Measurements from ENCODE around the gene KIRREL3. TPM values are rescaled to one million over a fixed set of nuclear protein-coding genes. Genes with fewer than 3 reads are reported as not detected.

KIRREL3 gene
- total RNA-seq, 1 donor from 2014 or later: 0.38 TPM

DNA sequence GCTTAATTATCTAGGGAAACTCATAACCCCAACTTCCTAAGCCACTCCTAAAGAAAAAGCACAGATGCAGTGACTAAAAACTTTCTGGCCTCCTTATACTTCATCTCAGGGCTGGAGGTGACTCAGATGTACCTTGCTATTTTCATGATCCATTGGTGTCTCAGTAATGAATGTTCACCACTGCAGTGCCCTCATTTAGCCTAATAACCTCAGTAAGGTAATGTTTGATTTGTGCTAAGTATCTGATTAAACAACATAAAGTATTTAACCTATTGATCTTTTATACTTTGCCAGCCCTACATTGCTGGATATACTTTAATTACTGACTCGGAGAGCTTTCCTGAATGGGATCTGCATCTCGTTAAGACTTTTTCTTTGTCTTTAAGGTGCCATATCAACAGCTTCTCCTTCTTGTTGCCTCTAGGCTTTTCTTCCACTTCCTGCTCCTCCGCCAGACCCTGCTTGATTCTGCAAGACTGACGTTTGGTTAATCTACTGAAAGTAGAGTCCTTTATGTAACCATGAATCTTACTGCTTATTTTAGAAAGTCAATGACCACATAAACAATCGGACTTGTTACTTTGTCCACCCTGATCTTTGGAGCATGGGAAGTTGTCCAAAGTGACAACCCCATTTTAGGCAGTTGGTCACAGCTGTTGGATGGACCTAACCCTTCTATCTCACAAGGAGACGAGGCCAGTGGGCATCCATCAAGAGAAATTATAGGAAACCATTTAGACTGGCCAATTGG, 342.1 kb downstream of the KIRREL3 start:
- Mint-ChIP-seq H3K9me3 (ENCODE audit: unreplicated experiment) (no peaks in the 10 kb centered on the region), H3K36me3 (ENCODE audit: low read depth, unreplicated experiment) (no peaks in the 10 kb centered on the region), H3K27me3 (ENCODE audit: unreplicated experiment) (no peaks in the 10 kb centered on the region), H3K4me1 (ENCODE audit: unreplicated experiment) (no peaks in the 10 kb centered on the region), H3K27ac (ENCODE audit: unreplicated experiment) (no peak overlapping the region), H3K4me3 (ENCODE audit: unreplicated experiment) (no peak overlapping the region)
- TF ChIP-seq, protein P1, sequence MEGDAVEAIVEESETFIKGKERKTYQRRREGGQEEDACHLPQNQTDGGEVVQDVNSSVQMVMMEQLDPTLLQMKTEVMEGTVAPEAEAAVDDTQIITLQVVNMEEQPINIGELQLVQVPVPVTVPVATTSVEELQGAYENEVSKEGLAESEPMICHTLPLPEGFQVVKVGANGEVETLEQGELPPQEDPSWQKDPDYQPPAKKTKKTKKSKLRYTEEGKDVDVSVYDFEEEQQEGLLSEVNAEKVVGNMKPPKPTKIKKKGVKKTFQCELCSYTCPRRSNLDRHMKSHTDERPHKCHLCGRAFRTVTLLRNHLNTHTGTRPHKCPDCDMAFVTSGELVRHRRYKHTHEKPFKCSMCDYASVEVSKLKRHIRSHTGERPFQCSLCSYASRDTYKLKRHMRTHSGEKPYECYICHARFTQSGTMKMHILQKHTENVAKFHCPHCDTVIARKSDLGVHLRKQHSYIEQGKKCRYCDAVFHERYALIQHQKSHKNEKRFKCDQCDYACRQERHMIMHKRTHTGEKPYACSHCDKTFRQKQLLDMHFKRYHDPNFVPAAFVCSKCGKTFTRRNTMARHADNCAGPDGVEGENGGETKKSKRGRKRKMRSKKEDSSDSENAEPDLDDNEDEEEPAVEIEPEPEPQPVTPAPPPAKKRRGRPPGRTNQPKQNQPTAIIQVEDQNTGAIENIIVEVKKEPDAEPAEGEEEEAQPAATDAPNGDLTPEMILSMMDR (IDR thresholded peaks at IDR 0.05; ENCODE audit: unreplicated experiment): no peak
- no peak for DNase-seq (ENCODE audit: low spot score)

DNA sequence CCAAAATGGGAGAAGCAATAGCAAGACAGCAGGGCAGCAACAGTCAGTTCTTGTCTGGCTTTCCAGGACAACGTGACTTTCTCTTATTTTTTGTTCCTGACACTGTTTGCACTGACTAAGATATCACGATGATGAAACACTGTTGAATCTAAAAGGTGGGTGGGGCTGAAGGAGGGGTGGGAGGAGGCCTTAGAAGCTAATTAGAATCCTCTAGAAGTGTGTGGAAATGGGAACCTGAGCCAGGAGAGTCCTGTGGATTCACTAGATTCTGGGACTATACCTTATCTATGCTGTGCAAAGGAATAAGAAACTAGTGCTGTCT, 344.8 kb downstream of the KIRREL3 start:
- TF ChIP-seq, protein P1 (IDR thresholded peaks at IDR 0.05; ENCODE audit: unreplicated experiment): no peak
- no peaks in the 10 kb centered on the region for H3K36me3 Mint-ChIP-seq (ENCODE audit: low read depth, unreplicated experiment)
- no peak overlapping the region for H3K4me3 Mint-ChIP-seq (ENCODE audit: unreplicated experiment)
- H3K27ac Mint-ChIP-seq (ENCODE audit: unreplicated experiment): no peak overlapping the region
- H3K9me3 Mint-ChIP-seq (ENCODE audit: unreplicated experiment): no peaks in the 10 kb centered on the region
- no peak for DNase-seq (ENCODE audit: low spot score)
- H3K27me3 Mint-ChIP-seq (ENCODE audit: unreplicated experiment): no peaks in the 10 kb centered on the region
- H3K4me1 Mint-ChIP-seq (ENCODE audit: unreplicated experiment): no peaks in the 10 kb centered on the region

DNA sequence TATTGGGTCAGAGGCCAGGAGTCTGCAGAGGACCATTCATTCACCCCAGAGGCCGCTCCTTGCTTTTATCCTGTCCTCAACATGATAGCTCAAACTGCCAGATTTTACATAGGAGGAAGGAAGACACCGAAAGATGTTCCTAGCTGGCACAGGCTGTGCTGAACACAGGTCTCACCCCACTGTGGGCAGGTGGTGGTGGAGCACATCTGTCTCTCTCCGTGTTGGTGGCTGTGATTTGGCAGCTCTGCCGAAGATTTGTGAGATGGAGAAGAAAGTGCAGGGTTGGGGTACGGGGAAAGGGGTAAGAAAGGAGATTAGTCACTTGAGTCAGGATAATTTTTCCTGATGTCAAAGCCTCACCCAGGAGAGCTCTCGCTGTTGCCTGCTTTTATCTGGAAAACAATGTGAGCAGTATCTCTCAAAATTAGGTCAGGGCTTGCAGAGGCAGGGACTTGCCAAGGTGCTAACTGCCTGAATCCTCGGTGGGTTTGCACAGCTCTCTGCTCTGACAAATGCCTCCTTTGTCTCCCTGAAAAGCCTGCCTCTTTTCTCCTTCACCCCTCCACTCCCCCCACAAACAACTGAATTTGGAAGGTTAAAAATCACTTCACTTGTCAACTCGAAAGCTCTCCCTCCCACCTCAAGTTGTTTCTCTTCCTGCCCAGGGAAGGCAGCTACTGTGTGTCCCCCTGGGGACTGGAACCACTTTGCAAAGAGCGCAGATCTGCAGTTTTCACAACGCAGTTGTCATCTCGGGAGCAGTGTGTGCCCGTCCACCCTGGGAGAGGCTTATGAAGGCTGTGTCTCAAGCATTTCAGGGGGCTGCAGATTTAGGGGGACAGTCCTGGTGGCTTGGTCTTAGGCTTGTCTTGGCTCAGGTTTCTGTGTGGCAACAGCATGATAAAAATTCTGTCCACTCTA, 345.4 kb downstream of the KIRREL3 start:
- TF ChIP-seq, protein P1 (IDR thresholded peaks at IDR 0.05; ENCODE audit: unreplicated experiment): no peak
- Mint-ChIP-seq H3K27ac (ENCODE audit: unreplicated experiment) (no peak overlapping the region), H3K36me3 (ENCODE audit: low read depth, unreplicated experiment) (no peaks in the 10 kb centered on the region), H3K9me3 (ENCODE audit: unreplicated experiment) (no peaks in the 10 kb centered on the region), H3K27me3 (ENCODE audit: unreplicated experiment) (no peaks in the 10 kb centered on the region), H3K4me3 (ENCODE audit: unreplicated experiment) (no peak overlapping the region), H3K4me1 (ENCODE audit: unreplicated experiment) (no peaks in the 10 kb centered on the region)
- no peak for DNase-seq (ENCODE audit: low spot score)

DNA sequence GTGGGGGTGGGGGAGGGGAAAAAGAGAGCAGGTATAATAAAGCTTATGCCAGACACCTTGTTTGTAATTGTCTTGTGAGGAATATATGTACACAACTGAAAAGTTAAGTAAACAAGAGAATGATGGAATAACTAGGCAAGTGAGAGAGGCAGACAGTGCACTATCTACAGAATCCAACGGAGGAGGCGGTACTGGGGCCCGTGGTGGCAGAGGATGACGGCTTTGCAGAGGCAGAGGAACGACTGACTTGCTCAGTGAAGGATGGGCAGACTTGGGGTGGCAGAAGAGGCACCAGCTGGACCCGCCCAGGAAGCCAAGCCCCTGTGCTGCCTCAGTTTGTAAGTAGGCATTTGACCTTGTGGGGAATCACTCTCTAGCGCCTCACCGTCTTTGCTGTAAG, 347.5 kb downstream of the KIRREL3 start:
- no peak for DNase-seq (ENCODE audit: low spot score)
- TF ChIP-seq, protein P1 (IDR thresholded peaks at IDR 0.05; ENCODE audit: unreplicated experiment): no peak
- Mint-ChIP-seq H3K36me3 (ENCODE audit: low read depth, unreplicated experiment) (no peaks in the 10 kb centered on the region), H3K27me3 (ENCODE audit: unreplicated experiment) (no peaks in the 10 kb centered on the region), H3K4me3 (ENCODE audit: unreplicated experiment) (no peak overlapping the region), H3K4me1 (ENCODE audit: unreplicated experiment) (no peaks in the 10 kb centered on the region), H3K9me3 (ENCODE audit: unreplicated experiment) (no peaks in the 10 kb centered on the region), H3K27ac (ENCODE audit: unreplicated experiment) (no peak overlapping the region)

DNA sequence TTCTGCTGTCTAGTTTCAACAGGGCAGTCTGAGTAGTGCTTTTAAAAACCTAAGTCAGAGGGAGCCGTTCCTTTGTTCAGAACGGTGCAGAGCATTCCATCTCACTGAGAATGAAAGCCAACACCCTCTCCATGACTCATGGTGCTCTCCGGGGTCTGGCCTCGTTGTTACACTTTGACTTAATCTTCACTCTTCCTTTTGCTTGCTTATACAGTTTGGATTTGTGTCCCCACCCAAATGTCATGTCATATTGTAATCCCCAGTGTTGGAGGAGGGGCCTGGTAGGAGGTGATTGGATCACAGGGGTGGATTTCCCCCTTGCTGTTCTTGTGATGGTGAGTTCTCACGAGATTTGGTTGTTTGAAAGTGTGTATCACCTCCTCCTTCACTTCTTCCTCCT, 352.8 kb downstream of the KIRREL3 start:
- H3K27ac Mint-ChIP-seq (ENCODE audit: unreplicated experiment): no peak overlapping the region
- no peak for DNase-seq (ENCODE audit: low spot score)
- H3K9me3 Mint-ChIP-seq (ENCODE audit: unreplicated experiment): no peaks in the 10 kb centered on the region
- H3K4me1 Mint-ChIP-seq (ENCODE audit: unreplicated experiment): no peaks in the 10 kb centered on the region
- TF ChIP-seq, protein P1 (IDR thresholded peaks at IDR 0.05; ENCODE audit: unreplicated experiment): no peak
- H3K4me3 Mint-ChIP-seq (ENCODE audit: unreplicated experiment): no peak overlapping the region
- no peaks in the 10 kb centered on the region for H3K27me3 Mint-ChIP-seq (ENCODE audit: unreplicated experiment)
- H3K36me3 Mint-ChIP-seq (ENCODE audit: low read depth, unreplicated experiment): no peaks in the 10 kb centered on the region
